Panc1 (cell line): Measurements from ENCODE around the gene SASS6. TPM values are rescaled to one million over a fixed set of nuclear protein-coding genes. Genes with fewer than 3 reads are reported as not detected.

Experiments
- ATAC-seq: fragments of 200-7000 bp; cut with Tn5 transposase; 2 replicates; pipeline ENCODE4 v1.9.1; 2020; ENCODE audit warnings: mild to moderate bottlenecking, moderate library complexity
- BruUV-seq: library from RNA; stranded (reverse); fragments of 400-500 nt; replicated peaks from 2 replicates; lab custom pipeline; 2021; lab: Mats Ljungman, UMichigan
- CTCF ChIA-PET: fragments of 300-600 bp; sonication (Branson Sonifier 250); formaldehyde crosslinking; loops from one replicate; lab custom pipeline; 2022; ENCODE audit warnings: antibody characterized with exemption; lab: Charles Lee
- POLR2A ChIA-PET: fragments of 300-600 bp; sonication (Branson Sonifier 250); formaldehyde crosslinking; loops from one replicate; lab custom pipeline; 2022; ENCODE audit warnings: antibody characterized with exemption; lab: Charles Lee
- DNase-seq: peaks from one replicate; pipeline ENCODE4 v3.0.0-alpha.2; 2010; ENCODE audit warnings: low read depth, low spot score
- H3K27ac ChIP-seq: 2 replicates; pipeline ENCODE4 v1.5.1; 2011; ENCODE audit warnings: mild to moderate bottlenecking, low read length, inconsistent platforms
- H3K27me3 ChIP-seq: fragments of 200-500 bp; sonication (Bioruptor generic); 2 replicates; pipeline ENCODE4 v1.6.0; 2014; ENCODE audit warnings: low read length, inconsistent platforms; ENCODE audit not compliant: control insufficient read depth, insufficient read depth
- H3K36me3 ChIP-seq: fragments of 200-500 bp; sonication (Bioruptor generic); 2 replicates; pipeline ENCODE4 v1.5.1; 2014; ENCODE audit warnings: inconsistent platforms, mild to moderate bottlenecking, low read length, moderate library complexity; ENCODE audit not compliant: control insufficient read depth, insufficient read depth
- H3K4me1 ChIP-seq: 2 replicates; pipeline ENCODE4 v1.5.1; 2011; ENCODE audit warnings: inconsistent platforms, mild to moderate bottlenecking, low read length, moderate library complexity; ENCODE audit not compliant: control insufficient read depth, insufficient read depth
- H3K4me3 ChIP-seq, 2 experiments: 2 replicates each; pipeline ENCODE4 v1.5.1; 2011 to 2012; ENCODE audit warnings: low read depth in 2 of 2, low read length in 2 of 2, mild to moderate bottlenecking in 2 of 2, inconsistent platforms in 1 of 2, moderate library complexity in 1 of 2
- H3K9me3 ChIP-seq: fragments of 200-500 bp; sonication (Bioruptor generic); 2 replicates; pipeline ENCODE4 v1.5.1; 2014; ENCODE audit warnings: low read depth, mild to moderate bottlenecking, inconsistent platforms, low read length, moderate library complexity; ENCODE audit not compliant: control insufficient read depth, insufficient read depth
- POLR2AphosphoS5 ChIP-seq: IDR thresholded peaks from 2 replicates; pipeline ENCODE4 v1.6.1; 2012; ENCODE audit warnings: mild to moderate bottlenecking, low read depth, low read length, moderate library complexity
- SIN3A ChIP-seq: IDR thresholded peaks from 2 replicates; pipeline ENCODE4 v1.6.1; 2012; ENCODE audit warnings: low read depth, mild to moderate bottlenecking, low read length, moderate library complexity, borderline replicate concordance; ENCODE audit not compliant: insufficient read depth
- TCF7L2 ChIP-seq: IDR thresholded peaks from 2 replicates; pipeline ENCODE4 v1.6.1; 2011; ENCODE audit warnings: mild to moderate bottlenecking, low read depth, low read length, inconsistent platforms
- in situ Hi-C: cut with HindIII; loops from 2 replicates; pipeline ENCODE4 v1.10.0; 2016; ENCODE audit warnings: low sequenced_read_pairs, low pct_unique_long_range_greater_than_20kb
- intact Hi-C: fragments of 100-400 bp; cut with micrococcal nuclease; formaldehyde crosslinking; loops from one replicate; pipeline ENCODE4 v1.10.0; 2022; ENCODE audit not compliant: unreplicated experiment
- total RNA-seq: library from RNA; stranded (reverse); gene quantifications from one replicate; pipeline ENCODE4 v1.2.1, GENCODE V29; 2021; ENCODE audit not compliant: unreplicated experiment
- TF ChIP-seq, protein P1 (sequence below), 2 experiments: IDR thresholded peaks; 2 replicates each; pipeline ENCODE4 v1.6.1; 2011 to 2012; ENCODE audit warnings: low read depth in 2 of 2, control low read depth in 1 of 2, low read length in 1 of 2, mild to moderate bottlenecking in 1 of 2, moderate library complexity in 1 of 2; ENCODE audit not compliant: insufficient read depth in 1 of 2
- TF ChIP-seq, protein P2 (sequence below): fragments of 450-650 bp; IDR thresholded peaks from 2 replicates; pipeline ENCODE4 v1.5.1; 2017; ENCODE audit warnings: mild to moderate bottlenecking

The SASS6 gene
- total RNA-seq, 1 experiment from 2014 or later = 6.2 TPM

DNA sequence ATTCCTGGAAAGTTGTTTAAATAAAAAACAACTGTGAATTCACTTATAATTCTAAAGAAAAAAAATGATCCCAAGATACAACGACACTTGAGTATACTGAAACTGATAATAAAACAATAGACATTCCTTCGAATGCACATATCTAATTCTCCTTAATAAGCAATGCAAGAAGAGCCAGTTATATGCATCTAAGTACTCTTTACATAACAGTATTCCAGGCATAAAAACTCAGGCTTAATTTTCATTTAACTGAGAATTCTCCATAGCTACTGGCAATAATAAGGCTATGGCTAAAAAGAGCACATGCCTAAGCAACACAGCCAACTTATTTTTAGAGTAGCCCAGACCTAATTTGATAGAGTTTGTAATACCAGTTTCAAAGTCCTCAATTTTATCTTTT, 31.2 kb downstream of the SASS6 start:
- TF ChIP-seq SIN3A (no peak), TCF7L2 (no peak), POLR2AphosphoS5 (no peak)
- TF ChIP-seq, protein P1, sequence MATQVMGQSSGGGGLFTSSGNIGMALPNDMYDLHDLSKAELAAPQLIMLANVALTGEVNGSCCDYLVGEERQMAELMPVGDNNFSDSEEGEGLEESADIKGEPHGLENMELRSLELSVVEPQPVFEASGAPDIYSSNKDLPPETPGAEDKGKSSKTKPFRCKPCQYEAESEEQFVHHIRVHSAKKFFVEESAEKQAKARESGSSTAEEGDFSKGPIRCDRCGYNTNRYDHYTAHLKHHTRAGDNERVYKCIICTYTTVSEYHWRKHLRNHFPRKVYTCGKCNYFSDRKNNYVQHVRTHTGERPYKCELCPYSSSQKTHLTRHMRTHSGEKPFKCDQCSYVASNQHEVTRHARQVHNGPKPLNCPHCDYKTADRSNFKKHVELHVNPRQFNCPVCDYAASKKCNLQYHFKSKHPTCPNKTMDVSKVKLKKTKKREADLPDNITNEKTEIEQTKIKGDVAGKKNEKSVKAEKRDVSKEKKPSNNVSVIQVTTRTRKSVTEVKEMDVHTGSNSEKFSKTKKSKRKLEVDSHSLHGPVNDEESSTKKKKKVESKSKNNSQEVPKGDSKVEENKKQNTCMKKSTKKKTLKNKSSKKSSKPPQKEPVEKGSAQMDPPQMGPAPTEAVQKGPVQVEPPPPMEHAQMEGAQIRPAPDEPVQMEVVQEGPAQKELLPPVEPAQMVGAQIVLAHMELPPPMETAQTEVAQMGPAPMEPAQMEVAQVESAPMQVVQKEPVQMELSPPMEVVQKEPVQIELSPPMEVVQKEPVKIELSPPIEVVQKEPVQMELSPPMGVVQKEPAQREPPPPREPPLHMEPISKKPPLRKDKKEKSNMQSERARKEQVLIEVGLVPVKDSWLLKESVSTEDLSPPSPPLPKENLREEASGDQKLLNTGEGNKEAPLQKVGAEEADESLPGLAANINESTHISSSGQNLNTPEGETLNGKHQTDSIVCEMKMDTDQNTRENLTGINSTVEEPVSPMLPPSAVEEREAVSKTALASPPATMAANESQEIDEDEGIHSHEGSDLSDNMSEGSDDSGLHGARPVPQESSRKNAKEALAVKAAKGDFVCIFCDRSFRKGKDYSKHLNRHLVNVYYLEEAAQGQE (IDR thresholded peaks at IDR 0.05; ENCODE audit: insufficient read depth in 1 of 2, low read depth in 2 of 2, low read length in 1 of 2) = no peak
- TF ChIP-seq, protein P2, sequence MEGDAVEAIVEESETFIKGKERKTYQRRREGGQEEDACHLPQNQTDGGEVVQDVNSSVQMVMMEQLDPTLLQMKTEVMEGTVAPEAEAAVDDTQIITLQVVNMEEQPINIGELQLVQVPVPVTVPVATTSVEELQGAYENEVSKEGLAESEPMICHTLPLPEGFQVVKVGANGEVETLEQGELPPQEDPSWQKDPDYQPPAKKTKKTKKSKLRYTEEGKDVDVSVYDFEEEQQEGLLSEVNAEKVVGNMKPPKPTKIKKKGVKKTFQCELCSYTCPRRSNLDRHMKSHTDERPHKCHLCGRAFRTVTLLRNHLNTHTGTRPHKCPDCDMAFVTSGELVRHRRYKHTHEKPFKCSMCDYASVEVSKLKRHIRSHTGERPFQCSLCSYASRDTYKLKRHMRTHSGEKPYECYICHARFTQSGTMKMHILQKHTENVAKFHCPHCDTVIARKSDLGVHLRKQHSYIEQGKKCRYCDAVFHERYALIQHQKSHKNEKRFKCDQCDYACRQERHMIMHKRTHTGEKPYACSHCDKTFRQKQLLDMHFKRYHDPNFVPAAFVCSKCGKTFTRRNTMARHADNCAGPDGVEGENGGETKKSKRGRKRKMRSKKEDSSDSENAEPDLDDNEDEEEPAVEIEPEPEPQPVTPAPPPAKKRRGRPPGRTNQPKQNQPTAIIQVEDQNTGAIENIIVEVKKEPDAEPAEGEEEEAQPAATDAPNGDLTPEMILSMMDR = no peak
- in situ Hi-C loops = no loop called here
- POLR2A ChIA-PET = no interaction called here
- Histone ChIP-seq H3K4me3 (no peak overlapping the region), H3K27ac (no peak overlapping the region), H3K36me3 (peaks cover 6% of the 10 kb centered on the region; the same call in 1 of the 2 replicates), H3K27me3 (no peaks in the 10 kb centered on the region), H3K4me1 (no peaks in the 10 kb centered on the region), H3K9me3 (no peaks in the 10 kb centered on the region)
- DNase-seq (no peak), ATAC-seq (no peak)
- no TSS peak for BruUV-seq
- CTCF ChIA-PET = no interaction called here
- intact Hi-C loops = no loop called here

DNA sequence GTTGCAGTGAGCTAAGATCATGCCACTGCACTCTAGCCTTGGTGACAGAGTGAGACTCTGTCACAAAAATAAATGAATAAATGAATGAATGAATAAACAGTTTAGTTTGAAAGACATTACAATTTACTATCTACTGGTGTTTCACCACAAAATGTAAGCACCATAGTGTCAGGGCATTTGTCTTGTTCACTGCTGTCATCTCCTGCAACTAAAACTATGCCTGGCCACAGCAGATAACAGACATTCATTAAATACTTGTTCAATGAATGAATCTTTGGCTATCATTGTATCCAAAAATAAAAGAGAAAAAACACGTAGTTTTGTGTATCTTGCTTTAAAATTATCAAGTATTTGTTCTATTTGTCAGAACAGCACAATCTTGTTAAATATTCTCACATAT, 32.5 kb downstream of the SASS6 start:
- no peaks in the 10 kb centered on the region for H3K9me3 ChIP-seq

More for the DNA sequence above, 32.5 kb downstream of the SASS6 start:
- no TSS peak for BruUV-seq
- ChIA-PET POLR2A (no interaction called here), CTCF (no interaction called here)
- Histone ChIP-seq H3K27ac (no peak overlapping the region), H3K4me1 (no peaks in the 10 kb centered on the region), H3K36me3 (peaks cover 6% of the 10 kb centered on the region; the same call in 1 of the 2 replicates), H3K4me3 (no peak overlapping the region), H3K27me3 (no peaks in the 10 kb centered on the region)
- TF ChIP-seq, protein P1 (IDR thresholded peaks at IDR 0.05; ENCODE audit: insufficient read depth in 1 of 2, low read depth in 2 of 2, low read length in 1 of 2) = no peak
- TF ChIP-seq SIN3A (no peak), POLR2AphosphoS5 (no peak), TCF7L2 (no peak)
- TF ChIP-seq, protein P2 = no peak
- in situ Hi-C loops (no loop called here), intact Hi-C loops (no loop called here)
- ATAC-seq = no peak
- DNase-seq = no peak
